Measurements from ENCODE around the gene GRB7.

The GRB7 gene

DNA sequence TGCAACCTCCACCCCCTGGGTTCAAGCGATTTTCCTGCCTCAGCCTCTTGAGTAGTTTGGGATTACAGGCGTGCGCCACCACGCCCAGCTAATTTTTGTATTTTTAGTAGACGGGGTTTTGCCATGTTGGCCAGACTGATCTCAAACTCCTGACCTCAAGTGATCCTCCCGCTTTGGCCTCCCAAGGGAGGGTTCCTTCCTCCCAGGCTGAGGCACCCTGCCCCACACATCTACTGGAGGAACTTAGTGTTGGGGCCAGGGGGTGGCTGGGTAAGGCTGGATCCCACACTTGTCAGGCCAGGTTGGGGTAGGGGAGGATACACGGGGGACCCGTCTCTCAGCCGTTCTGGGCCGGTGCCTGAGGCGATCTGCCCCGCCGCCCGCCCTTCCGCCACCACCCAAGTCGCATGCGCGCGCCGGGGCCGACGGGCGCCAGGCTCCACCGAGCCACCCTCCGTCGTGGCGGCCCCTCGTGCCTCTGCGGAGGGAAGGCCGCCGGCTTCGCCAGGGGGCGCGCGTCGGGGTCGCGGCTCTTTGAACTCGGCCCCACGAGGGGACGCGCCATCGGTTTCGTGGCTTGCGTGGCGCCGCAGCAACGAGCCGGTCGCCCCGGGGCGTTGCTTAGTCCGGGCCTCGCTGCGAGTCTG lies 15.9 kb downstream of the GRB7 start:
- TF ChIP-seq, protein P1, sequence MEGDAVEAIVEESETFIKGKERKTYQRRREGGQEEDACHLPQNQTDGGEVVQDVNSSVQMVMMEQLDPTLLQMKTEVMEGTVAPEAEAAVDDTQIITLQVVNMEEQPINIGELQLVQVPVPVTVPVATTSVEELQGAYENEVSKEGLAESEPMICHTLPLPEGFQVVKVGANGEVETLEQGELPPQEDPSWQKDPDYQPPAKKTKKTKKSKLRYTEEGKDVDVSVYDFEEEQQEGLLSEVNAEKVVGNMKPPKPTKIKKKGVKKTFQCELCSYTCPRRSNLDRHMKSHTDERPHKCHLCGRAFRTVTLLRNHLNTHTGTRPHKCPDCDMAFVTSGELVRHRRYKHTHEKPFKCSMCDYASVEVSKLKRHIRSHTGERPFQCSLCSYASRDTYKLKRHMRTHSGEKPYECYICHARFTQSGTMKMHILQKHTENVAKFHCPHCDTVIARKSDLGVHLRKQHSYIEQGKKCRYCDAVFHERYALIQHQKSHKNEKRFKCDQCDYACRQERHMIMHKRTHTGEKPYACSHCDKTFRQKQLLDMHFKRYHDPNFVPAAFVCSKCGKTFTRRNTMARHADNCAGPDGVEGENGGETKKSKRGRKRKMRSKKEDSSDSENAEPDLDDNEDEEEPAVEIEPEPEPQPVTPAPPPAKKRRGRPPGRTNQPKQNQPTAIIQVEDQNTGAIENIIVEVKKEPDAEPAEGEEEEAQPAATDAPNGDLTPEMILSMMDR (conservative IDR thresholded peaks at IDR 0.05; ENCODE audit: low read depth, low read length): no peak
- no peak for DNase-seq (ENCODE audit: low read depth)
- H3K4me3 ChIP-seq (ENCODE audit: low read depth, low read length): peak overlapping the region; percentile 70

- H3K4me3 ChIP-seq (ENCODE audit: low read depth, low read length): peak overlapping the region; percentile 70
- DNase-seq (ENCODE audit: low read depth): peak; percentile 73
- TF ChIP-seq, protein P1 (conservative IDR thresholded peaks at IDR 0.05; ENCODE audit: low read depth, low read length): peak; percentile 58
Observed at GRCh38 chr17:39754161-39754957, 16.6 kb downstream of the GRB7 start.

GRCh38 chr17:39754958-39755553 lies 17.3 kb downstream of the GRB7 start:
- peak overlapping the region; percentile 70 for H3K4me3 ChIP-seq (ENCODE audit: low read depth, low read length)
- no peak for DNase-seq (ENCODE audit: low read depth)
- TF ChIP-seq, protein P1 (conservative IDR thresholded peaks at IDR 0.05; ENCODE audit: low read depth, low read length): no peak

DNA sequence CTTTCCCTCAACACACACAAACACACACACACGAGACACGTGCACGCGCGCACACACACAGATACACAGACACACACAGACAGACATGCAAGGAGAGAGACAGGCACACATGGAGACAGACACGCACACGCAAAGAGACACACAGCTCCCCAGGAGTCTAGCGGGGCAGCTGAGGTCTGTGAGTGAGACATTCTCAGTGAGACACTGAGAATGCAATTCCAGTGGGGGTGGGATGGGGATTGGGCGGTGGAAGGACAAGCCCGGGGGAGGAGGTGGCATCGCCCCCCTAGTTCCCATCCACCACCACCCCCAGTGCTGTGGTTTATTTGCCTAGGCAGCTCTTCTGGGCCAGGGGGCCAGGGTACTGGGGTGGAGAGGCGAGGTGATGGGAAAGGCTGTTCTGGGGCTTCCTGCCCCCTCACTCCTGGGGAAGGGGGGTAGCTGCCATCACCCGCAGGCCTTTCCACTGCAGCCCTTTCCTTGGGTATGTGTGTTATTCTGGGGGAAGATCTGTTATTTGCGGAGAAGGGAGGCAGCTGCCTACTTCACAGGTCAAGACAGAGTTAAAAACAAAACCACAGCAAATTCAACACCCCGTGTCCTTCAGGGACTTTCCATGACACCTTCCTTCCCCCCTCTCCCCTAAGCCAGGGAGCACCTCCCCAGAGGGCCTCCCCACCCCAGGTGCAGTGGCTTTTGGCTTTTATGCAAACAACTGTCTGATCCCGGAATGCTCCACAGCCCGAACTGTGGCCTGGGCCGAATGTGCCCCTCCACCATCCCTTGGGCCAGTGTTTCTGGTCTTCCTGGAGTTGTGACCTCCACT lies 18.0 kb downstream of the GRB7 start:
- DNase-seq (ENCODE audit: low read depth): peak; percentile 35
- TF ChIP-seq, protein P1 (conservative IDR thresholded peaks at IDR 0.05; ENCODE audit: low read depth, low read length): no peak
- H3K4me3 ChIP-seq (ENCODE audit: low read depth, low read length): no peak overlapping the region

GRCh38 chr17:39756380-39757079 lies 18.8 kb downstream of the GRB7 start:
- H3K4me3 ChIP-seq (ENCODE audit: low read depth, low read length): no peak overlapping the region
- DNase-seq (ENCODE audit: low read depth): no peak
- TF ChIP-seq, protein P1 (conservative IDR thresholded peaks at IDR 0.05; ENCODE audit: low read depth, low read length): no peak

DNA sequence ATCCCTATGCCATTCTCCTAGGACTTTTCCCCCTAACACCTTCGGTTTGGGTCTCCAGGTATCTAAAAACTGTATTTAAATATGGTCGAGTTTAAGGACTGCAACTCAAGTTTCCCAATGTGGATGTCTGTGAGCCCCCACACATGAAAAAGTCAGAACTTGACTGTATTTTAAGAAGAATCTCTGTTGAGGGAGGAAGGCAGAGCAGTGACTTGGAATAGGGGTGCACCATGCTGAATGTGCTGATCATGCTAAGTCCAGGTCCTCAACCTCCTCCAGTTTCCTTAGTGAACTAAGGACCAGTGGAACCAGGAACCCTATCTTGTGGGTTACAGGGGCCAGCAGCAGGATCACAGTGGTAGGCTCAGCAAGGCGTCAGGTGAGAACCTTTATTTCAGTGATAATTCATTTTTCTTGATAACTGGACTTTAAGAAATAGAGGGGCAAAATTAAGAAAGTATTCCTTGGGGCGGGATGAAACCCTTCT lies 19.5 kb downstream of the GRB7 start:
- H3K4me3 ChIP-seq (ENCODE audit: low read depth, low read length): no peak overlapping the region
- DNase-seq (ENCODE audit: low read depth): no peak
- TF ChIP-seq, protein P1 (conservative IDR thresholded peaks at IDR 0.05; ENCODE audit: low read depth, low read length): no peak

All from choroid plexus epithelial cell (primary cell).